ENCODE data around the gene TBX3.

- no peak for TF ChIP-seq CTCF (IDR thresholded peaks at IDR 0.05)
- no peak for TF ChIP-seq EZH2phosphoT487 (IDR thresholded peaks at IDR 0.05)
Observed at GRCh38 chr12:114628199-114628598, 55.8 kb downstream of the TBX3 start.
